ENCODE measurements around the gene SLC41A3.

- TF ChIP-seq CTCF (IDR thresholded peaks at IDR 0.05) (no peak), POLR2A (IDR thresholded peaks at IDR 0.05) (no peak), EP300 (IDR thresholded peaks at IDR 0.05) (no peak)
These were observed 33.3 kb downstream of the SLC41A3 start for GRCh38 chr3:126050626-126051025.
